HG03460 (cell line): ENCODE results near the gene TACC2.
"Not testable (repeated sequence)": the region's sequence is repeated elsewhere in the genome, so short reads cannot be mapped to it uniquely, and the experiment has no call there.

Experiments used
- ATAC-seq: cut with Tn5 transposase; IDR thresholded peaks from one replicate; pipeline ENCODE4 v1.9.1; 2021; ENCODE audit not compliant: unreplicated experiment

The TACC2 gene

GRCh38 chr10:122089311-122090017 is 100.5 kb downstream of the TACC2 start:
- ATAC-seq, result no peak

GRCh38 chr10:122091722-122092121 is 102.8 kb downstream of the TACC2 start:
- no peak for ATAC-seq

GRCh38 chr10:122093076-122093475 is 104.1 kb downstream of the TACC2 start:
- ATAC-seq, result no peak

GRCh38 chr10:122096181-122096580 is 107.2 kb downstream of the TACC2 start:
- ATAC-seq, result not testable (repeated sequence)

- ATAC-seq, result no peak
Measured at GRCh38 chr10:122096705-122097104, 107.7 kb downstream of the TACC2 start.

GRCh38 chr10:122097935-122098334 is 109.0 kb downstream of the TACC2 start:
- ATAC-seq, result no peak

GRCh38 chr10:122098924-122099323 is 110.0 kb downstream of the TACC2 start:
- no peak for ATAC-seq

- ATAC-seq, result no peak
Measured at GRCh38 chr10:122099562-122099961, 110.6 kb downstream of the TACC2 start.

- no peak for ATAC-seq
Measured at GRCh38 chr10:122102146-122102868, 113.3 kb downstream of the TACC2 start.

- ATAC-seq, result no peak
Measured at GRCh38 chr10:122102869-122103525, 114.0 kb downstream of the TACC2 start.

- ATAC-seq, result no peak
Measured at GRCh38 chr10:122103592-122103991, 114.6 kb downstream of the TACC2 start.

GRCh38 chr10:122108786-122109185 is 119.8 kb downstream of the TACC2 start:
- not testable (repeated sequence) for ATAC-seq

- ATAC-seq, result no peak
Measured at GRCh38 chr10:122112021-122112616, 123.2 kb downstream of the TACC2 start.

GRCh38 chr10:122112625-122113160 is 123.7 kb downstream of the TACC2 start:
- ATAC-seq, result no peak

- ATAC-seq, result no peak
Measured at GRCh38 chr10:122113161-122113944, 124.4 kb downstream of the TACC2 start.

- no peak for ATAC-seq
Measured at GRCh38 chr10:122113945-122114747, 125.2 kb downstream of the TACC2 start.

GRCh38 chr10:122115874-122116273 is 126.9 kb downstream of the TACC2 start:
- no peak for ATAC-seq

- no peak for ATAC-seq
Measured at GRCh38 chr10:122116331-122116730, 127.4 kb downstream of the TACC2 start.

- no peak for ATAC-seq
Measured at GRCh38 chr10:122117475-122117874, 128.5 kb downstream of the TACC2 start.
